ENCODE measurements around the gene OR4K14.
A peak's percentile ranks its signal among the peaks of the same experiment; 100 is the strongest.
"Not testable (repeated sequence)": the region's sequence is repeated elsewhere in the genome, so short reads cannot be mapped to it uniquely, and the experiment has no call there.

Gene OR4K14

GRCh38 chr14:20019257-20019865, at the start of gene OR4K14:
OR4K14 (minus strand) TSS chr14:20019307; CDS start chr14:20015193, 4,114 bp downstream.
- Mint-ChIP-seq H3K4me1 (ENCODE audit: low read depth) (no peaks in the 10 kb centered on the region), H3K27me3 (ENCODE audit: low read depth) (no peaks in the 10 kb centered on the region), H3K27ac (no peak within 1 kb of the TSS), H3K36me3 (ENCODE audit: low read depth) (no peaks in the 10 kb centered on the region), H3K9me3 (peaks cover under 1% of the 10 kb centered on the region), H3K4me3 (no peak within 1 kb of the TSS)

GRCh38 chr14:20059745-20060144, 40.6 kb upstream of the OR4K14 start, which contains the start of gene OR4L1:
OR4L1 (plus strand) TSS chr14:20060045; CDS start chr14:20060045, 0 bp downstream.
- no peaks in the 10 kb centered on the region for H3K4me1 Mint-ChIP-seq (ENCODE audit: low read depth)
- H3K27me3 Mint-ChIP-seq (ENCODE audit: low read depth): no peaks in the 10 kb centered on the region
- no peak within 1 kb of the TSS for H3K27ac Mint-ChIP-seq
- no peaks in the 10 kb centered on the region for H3K36me3 Mint-ChIP-seq (ENCODE audit: low read depth)
- no peak within 1 kb of the TSS for H3K4me3 Mint-ChIP-seq
- H3K9me3 Mint-ChIP-seq: no peaks in the 10 kb centered on the region

GRCh38 chr14:20048202-20048601, 29.1 kb upstream of the OR4K14 start:
- no peaks in the 10 kb centered on the region for H3K4me1 Mint-ChIP-seq (ENCODE audit: low read depth)

GRCh38 chr14:20044243-20044642, 25.1 kb upstream of the OR4K14 start:
- Mint-ChIP-seq H3K4me1 (ENCODE audit: low read depth) (no peaks in the 10 kb centered on the region), H3K9me3 (peaks cover 10% of the 10 kb centered on the region), H3K4me3 (no peak overlapping the region), H3K27ac (no peak overlapping the region), H3K36me3 (ENCODE audit: low read depth) (no peaks in the 10 kb centered on the region), H3K27me3 (ENCODE audit: low read depth) (no peaks in the 10 kb centered on the region)

More at GRCh38 chr14:20048202-20048601, 29.1 kb upstream of the OR4K14 start:
- Mint-ChIP-seq H3K27ac (no peak overlapping the region), H3K4me3 (no peak overlapping the region), H3K36me3 (ENCODE audit: low read depth) (no peaks in the 10 kb centered on the region), H3K9me3 (peaks cover 3% of the 10 kb centered on the region), H3K27me3 (ENCODE audit: low read depth) (no peaks in the 10 kb centered on the region)

- Mint-ChIP-seq H3K4me3 (no peak within 1 kb of the TSS), H3K36me3 (ENCODE audit: low read depth) (no peaks in the 10 kb centered on the region), H3K4me1 (ENCODE audit: low read depth) (no peaks in the 10 kb centered on the region), H3K27ac (no peak within 1 kb of the TSS), H3K27me3 (ENCODE audit: low read depth) (no peaks in the 10 kb centered on the region), H3K9me3 (no peaks in the 10 kb centered on the region)
These were observed 16.8 kb upstream of the OR4K14 start, which contains the start of gene OR4K13 for GRCh38 chr14:20035938-20036337. OR4K13 (minus strand) TSS chr14:20036038; CDS start chr14:20034758, 1,280 bp downstream.

- Mint-ChIP-seq H3K9me3 (no peaks in the 10 kb centered on the region), H3K36me3 (ENCODE audit: low read depth) (no peaks in the 10 kb centered on the region), H3K27me3 (ENCODE audit: low read depth) (no peaks in the 10 kb centered on the region), H3K4me1 (ENCODE audit: low read depth) (no peaks in the 10 kb centered on the region), H3K4me3 (no peak overlapping the region), H3K27ac (no peak overlapping the region)
These were observed 16.3 kb upstream of the OR4K14 start for GRCh38 chr14:20035449-20035848.

GRCh38 chr14:20031058-20031457, 12.0 kb upstream of the OR4K14 start:
- Mint-ChIP-seq H3K9me3 (no peaks in the 10 kb centered on the region), H3K36me3 (ENCODE audit: low read depth) (no peaks in the 10 kb centered on the region), H3K27me3 (ENCODE audit: low read depth) (no peaks in the 10 kb centered on the region)

GRCh38 chr14:20008156-20008555, 11.0 kb downstream of the OR4K14 start:
- no peaks in the 10 kb centered on the region for H3K27me3 Mint-ChIP-seq (ENCODE audit: low read depth)
- H3K27ac Mint-ChIP-seq: no peak overlapping the region
- H3K36me3 Mint-ChIP-seq (ENCODE audit: low read depth): no peaks in the 10 kb centered on the region
- H3K4me3 Mint-ChIP-seq: no peak overlapping the region
- peaks cover 6% of the 10 kb centered on the region for H3K9me3 Mint-ChIP-seq
- H3K4me1 Mint-ChIP-seq (ENCODE audit: low read depth): no peaks in the 10 kb centered on the region

More at GRCh38 chr14:20031058-20031457, 12.0 kb upstream of the OR4K14 start:
- Mint-ChIP-seq H3K4me1 (ENCODE audit: low read depth) (no peaks in the 10 kb centered on the region), H3K4me3 (no peak overlapping the region), H3K27ac (no peak overlapping the region)

GRCh38 chr14:20002319-20002718, 16.8 kb downstream of the OR4K14 start:
- H3K36me3 Mint-ChIP-seq (ENCODE audit: low read depth): no peaks in the 10 kb centered on the region
- no peaks in the 10 kb centered on the region for H3K27me3 Mint-ChIP-seq (ENCODE audit: low read depth)
- no peak overlapping the region for H3K4me3 Mint-ChIP-seq
- no peaks in the 10 kb centered on the region for H3K4me1 Mint-ChIP-seq (ENCODE audit: low read depth)
- H3K27ac Mint-ChIP-seq: no peak overlapping the region
- H3K9me3 Mint-ChIP-seq: peaks cover 2% of the 10 kb centered on the region

- H3K27me3 Mint-ChIP-seq (ENCODE audit: low read depth): no peaks in the 10 kb centered on the region
- no peak within 1 kb of the TSS for H3K27ac Mint-ChIP-seq
- H3K9me3 Mint-ChIP-seq: no peaks in the 10 kb centered on the region
- H3K4me1 Mint-ChIP-seq (ENCODE audit: low read depth): no peaks in the 10 kb centered on the region
- H3K4me3 Mint-ChIP-seq: no peak within 1 kb of the TSS
- no peaks in the 10 kb centered on the region for H3K36me3 Mint-ChIP-seq (ENCODE audit: low read depth)
These were observed 17.2 kb downstream of the OR4K14 start, which contains the start of gene OR4Q2 for GRCh38 chr14:20001863-20002262. OR4Q2 (plus strand) TSS chr14:20002163.

GRCh38 chr14:19993438-19993837, 25.7 kb downstream of the OR4K14 start:
- Mint-ChIP-seq H3K9me3 (peaks cover 19% of the 10 kb centered on the region), H3K36me3 (ENCODE audit: low read depth) (no peaks in the 10 kb centered on the region), H3K4me3 (no peak overlapping the region), H3K4me1 (ENCODE audit: low read depth) (no peaks in the 10 kb centered on the region), H3K27ac (no peak overlapping the region), H3K27me3 (ENCODE audit: low read depth) (no peaks in the 10 kb centered on the region)

GRCh38 chr14:19975291-19975690, 43.8 kb downstream of the OR4K14 start, which contains the start of gene OR4K15:
OR4K15 (plus strand) TSS chr14:19975591; CDS start chr14:19975591, 0 bp downstream.
- Mint-ChIP-seq H3K9me3 (peaks cover 11% of the 10 kb centered on the region), H3K4me3 (peak within 1 kb of the TSS; percentile 29), H3K4me1 (ENCODE audit: low read depth) (peaks cover 11% of the 10 kb centered on the region), H3K27ac (no peak within 1 kb of the TSS), H3K36me3 (ENCODE audit: low read depth) (no peaks in the 10 kb centered on the region), H3K27me3 (ENCODE audit: low read depth) (no peaks in the 10 kb centered on the region)

- peaks cover 11% of the 10 kb centered on the region for H3K9me3 Mint-ChIP-seq
- H3K36me3 Mint-ChIP-seq (ENCODE audit: low read depth): no peaks in the 10 kb centered on the region
- peaks cover 11% of the 10 kb centered on the region for H3K4me1 Mint-ChIP-seq (ENCODE audit: low read depth)
- no peak overlapping the region for H3K27ac Mint-ChIP-seq
- H3K4me3 Mint-ChIP-seq: no peak overlapping the region
- no peaks in the 10 kb centered on the region for H3K27me3 Mint-ChIP-seq (ENCODE audit: low read depth)
These were observed 44.3 kb downstream of the OR4K14 start for GRCh38 chr14:19974844-19975243.

GRCh38 chr14:19969735-19970134, 49.4 kb downstream of the OR4K14 start:
- H3K4me1 Mint-ChIP-seq (ENCODE audit: low read depth); H3K9me3 Mint-ChIP-seq; H3K27ac Mint-ChIP-seq; H3K36me3 Mint-ChIP-seq (ENCODE audit: low read depth); H3K4me3 Mint-ChIP-seq; H3K27me3 Mint-ChIP-seq (ENCODE audit: low read depth): not testable (repeated sequence)

Measured in T-helper 1 cell treated with Interleukin-12 subunit alpha and Interleukin-12 subunit beta and Interleukin-4 antibody, amounts not matched to agents 30 μg/mL and 1 μg/mL, for 36 hours (primary cell).